Measurements from ENCODE around the gene PFDN1. TPM values are rescaled to one million over a fixed set of nuclear protein-coding genes. Genes with fewer than 3 reads are reported as not detected.

PFDN1 gene
- total and polyA plus RNA-seq, 2 experiments from 2014 or later = 119 to 256 TPM

- TF ChIP-seq, protein P1, sequence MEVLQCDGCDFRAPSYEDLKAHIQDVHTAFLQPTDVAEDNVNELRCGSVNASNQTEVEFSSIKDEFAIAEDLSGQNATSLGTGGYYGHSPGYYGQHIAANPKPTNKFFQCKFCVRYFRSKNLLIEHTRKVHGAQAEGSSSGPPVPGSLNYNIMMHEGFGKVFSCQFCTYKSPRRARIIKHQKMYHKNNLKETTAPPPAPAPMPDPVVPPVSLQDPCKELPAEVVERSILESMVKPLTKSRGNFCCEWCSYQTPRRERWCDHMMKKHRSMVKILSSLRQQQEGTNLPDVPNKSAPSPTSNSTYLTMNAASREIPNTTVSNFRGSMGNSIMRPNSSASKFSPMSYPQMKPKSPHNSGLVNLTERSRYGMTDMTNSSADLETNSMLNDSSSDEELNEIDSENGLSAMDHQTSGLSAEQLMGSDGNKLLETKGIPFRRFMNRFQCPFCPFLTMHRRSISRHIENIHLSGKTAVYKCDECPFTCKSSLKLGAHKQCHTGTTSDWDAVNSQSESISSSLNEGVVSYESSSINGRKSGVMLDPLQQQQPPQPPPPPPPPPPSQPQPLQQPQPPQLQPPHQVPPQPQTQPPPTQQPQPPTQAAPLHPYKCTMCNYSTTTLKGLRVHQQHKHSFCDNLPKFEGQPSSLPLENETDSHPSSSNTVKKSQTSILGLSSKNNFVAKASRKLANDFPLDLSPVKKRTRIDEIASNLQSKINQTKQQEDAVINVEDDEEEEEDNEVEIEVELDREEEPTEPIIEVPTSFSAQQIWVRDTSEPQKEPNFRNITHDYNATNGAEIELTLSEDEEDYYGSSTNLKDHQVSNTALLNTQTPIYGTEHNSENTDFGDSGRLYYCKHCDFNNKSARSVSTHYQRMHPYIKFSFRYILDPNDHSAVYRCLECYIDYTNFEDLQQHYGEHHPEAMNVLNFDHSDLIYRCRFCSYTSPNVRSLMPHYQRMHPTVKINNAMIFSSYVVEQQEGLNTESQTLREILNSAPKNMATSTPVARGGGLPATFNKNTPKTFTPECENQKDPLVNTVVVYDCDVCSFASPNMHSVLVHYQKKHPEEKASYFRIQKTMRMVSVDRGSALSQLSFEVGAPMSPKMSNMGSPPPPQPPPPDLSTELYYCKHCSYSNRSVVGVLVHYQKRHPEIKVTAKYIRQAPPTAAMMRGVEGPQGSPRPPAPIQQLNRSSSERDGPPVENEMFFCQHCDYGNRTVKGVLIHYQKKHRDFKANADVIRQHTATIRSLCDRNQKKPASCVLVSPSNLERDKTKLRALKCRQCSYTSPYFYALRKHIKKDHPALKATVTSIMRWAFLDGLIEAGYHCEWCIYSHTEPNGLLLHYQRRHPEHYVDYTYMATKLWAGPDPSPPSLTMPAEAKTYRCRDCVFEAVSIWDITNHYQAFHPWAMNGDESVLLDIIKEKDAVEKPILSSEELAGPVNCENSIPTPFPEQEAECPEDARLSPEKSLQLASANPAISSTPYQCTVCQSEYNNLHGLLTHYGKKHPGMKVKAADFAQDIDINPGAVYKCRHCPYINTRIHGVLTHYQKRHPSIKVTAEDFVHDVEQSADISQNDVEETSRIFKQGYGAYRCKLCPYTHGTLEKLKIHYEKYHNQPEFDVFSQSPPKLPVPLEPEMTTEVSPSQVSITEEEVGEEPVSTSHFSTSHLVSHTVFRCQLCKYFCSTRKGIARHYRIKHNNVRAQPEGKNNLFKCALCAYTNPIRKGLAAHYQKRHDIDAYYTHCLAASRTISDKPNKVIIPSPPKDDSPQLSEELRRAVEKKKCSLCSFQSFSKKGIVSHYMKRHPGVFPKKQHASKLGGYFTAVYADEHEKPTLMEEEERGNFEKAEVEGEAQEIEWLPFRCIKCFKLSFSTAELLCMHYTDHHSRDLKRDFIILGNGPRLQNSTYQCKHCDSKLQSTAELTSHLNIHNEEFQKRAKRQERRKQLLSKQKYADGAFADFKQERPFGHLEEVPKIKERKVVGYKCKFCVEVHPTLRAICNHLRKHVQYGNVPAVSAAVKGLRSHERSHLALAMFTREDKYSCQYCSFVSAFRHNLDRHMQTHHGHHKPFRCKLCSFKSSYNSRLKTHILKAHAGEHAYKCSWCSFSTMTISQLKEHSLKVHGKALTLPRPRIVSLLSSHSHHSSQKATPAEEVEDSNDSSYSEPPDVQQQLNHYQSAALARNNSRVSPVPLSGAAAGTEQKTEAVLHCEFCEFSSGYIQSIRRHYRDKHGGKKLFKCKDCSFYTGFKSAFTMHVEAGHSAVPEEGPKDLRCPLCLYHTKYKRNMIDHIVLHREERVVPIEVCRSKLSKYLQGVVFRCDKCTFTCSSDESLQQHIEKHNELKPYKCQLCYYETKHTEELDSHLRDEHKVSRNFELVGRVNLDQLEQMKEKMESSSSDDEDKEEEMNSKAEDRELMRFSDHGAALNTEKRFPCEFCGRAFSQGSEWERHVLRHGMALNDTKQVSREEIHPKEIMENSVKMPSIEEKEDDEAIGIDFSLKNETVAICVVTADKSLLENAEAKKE (CRISPR knock-in tag; IDR thresholded peaks at IDR 0.05) = no peak
- TF ChIP-seq REST (IDR thresholded peaks at IDR 0.05; ENCODE audit: unreplicated experiment) (no peak), STAT1 (IDR thresholded peaks at IDR 0.05; ENCODE audit: unreplicated experiment) (no peak), CREB1 (CRISPR knock-in tag; IDR thresholded peaks at IDR 0.05; ENCODE audit: low read depth) (no peak), ZNF331 (CRISPR knock-in tag; IDR thresholded peaks at IDR 0.05; ENCODE audit: low read depth) (no peak), EZH2 (IDR thresholded peaks at IDR 0.05; ENCODE audit: low read depth, unreplicated experiment) (no peak)
These were observed 56.4 kb downstream of the PFDN1 start (continued) for GRCh38 chr5:140246378-140247122.

Data from GM23338 (cell line).